NOMO-1 treated with dmso at 0.1 percent for 144 hours (cell line): ENCODE data around the gene SLC4A7.
A peak's percentile ranks its signal among the peaks of the same experiment; 100 is the strongest.
"Not testable (repeated sequence)": the region's sequence is repeated elsewhere in the genome, so short reads cannot be mapped to it uniquely, and the experiment has no call there.

ENCODE experiments used
- DNase-seq: peaks from one replicate; lab custom pipeline; 2025; ENCODE audit not compliant: unreplicated experiment; lab: John Stamatoyannopoulos, UW

SLC4A7 gene

DNA sequence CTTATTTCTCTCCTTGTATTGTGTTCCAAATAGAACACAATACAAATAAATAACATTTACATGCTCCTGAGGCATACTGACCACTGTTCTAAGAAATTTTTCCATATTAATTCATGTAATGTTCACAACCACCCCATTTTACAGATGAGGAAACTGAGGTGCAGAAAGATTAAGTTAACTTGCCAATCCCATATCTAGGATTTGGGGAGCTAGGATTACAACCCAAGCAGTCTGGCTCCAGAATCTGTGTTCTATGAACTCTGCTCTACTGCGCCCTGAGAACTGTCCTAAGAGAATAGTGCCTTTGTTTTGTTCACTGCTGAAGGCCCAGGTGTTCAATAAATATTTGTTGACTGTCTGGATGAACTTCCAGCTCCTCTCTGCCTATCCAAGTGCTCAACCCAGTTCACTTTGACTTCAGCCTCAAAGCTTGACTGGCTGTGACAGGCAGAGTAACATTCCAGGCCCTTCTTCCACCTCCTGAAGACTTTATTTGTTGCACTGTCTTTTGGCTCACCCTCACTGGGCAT, 118.1 kb downstream of the SLC4A7 start:
- DNase-seq: no peak

- DNase-seq: no peak
Measured at GRCh38 chr3:27360113-27361078, 123.8 kb downstream of the SLC4A7 start.

DNA sequence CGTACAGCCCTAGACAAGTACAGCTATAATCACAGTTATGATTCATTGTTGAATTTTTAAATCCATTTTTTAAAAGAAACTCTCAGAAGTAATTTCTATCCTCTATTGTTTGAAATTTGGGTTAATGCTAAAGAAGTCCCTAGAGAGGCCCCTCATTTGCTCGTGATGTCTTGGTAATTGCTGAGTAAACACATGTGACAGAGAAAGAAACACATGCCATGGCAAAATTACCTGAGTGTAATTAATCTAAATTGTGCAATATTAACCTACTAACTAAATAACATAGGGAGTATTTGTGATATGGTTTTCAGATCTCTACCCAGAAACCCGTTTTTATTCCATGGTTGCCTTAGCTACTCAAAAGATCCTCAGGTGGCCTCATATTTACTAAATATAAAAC, 125.8 kb downstream of the SLC4A7 start:
- no peak for DNase-seq

GRCh38 chr3:27357665-27358258, 126.4 kb downstream of the SLC4A7 start:
- peak; percentile 60 for DNase-seq

- DNase-seq: no peak
Measured at GRCh38 chr3:27356976-27357375, 127.2 kb downstream of the SLC4A7 start.

DNA sequence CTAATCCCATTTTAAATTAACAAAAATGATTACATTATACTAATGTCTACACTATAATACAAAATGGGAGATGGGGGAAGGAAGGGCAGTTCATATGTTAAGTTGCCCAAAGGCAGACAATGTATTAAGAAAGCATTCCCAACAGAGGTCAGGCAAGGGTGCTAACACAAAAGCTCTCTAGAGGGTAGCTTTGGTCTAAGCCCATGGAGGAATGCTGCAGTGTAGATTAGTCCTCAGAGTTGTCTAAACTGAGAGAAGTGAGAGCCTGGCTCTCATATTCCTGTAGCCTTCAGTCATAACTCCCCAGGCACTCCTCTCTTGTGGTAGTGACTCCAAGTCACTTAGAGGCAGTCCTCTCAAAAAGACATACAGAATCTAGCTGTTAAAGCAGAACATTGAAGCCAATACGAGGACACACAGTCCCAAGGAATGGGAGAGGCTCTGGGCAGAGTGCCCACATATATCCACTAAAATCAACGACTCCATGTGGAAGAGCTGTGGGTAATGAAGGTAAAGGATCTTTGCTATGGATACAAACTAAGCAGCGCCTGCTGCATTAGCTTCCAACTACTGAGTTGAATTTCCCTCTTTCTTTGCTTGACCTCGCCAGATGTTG, 129.5 kb downstream of the SLC4A7 start:
- DNase-seq: no peak

GRCh38 chr3:27354161-27354560, 130.0 kb downstream of the SLC4A7 start:
- no peak for DNase-seq

DNA sequence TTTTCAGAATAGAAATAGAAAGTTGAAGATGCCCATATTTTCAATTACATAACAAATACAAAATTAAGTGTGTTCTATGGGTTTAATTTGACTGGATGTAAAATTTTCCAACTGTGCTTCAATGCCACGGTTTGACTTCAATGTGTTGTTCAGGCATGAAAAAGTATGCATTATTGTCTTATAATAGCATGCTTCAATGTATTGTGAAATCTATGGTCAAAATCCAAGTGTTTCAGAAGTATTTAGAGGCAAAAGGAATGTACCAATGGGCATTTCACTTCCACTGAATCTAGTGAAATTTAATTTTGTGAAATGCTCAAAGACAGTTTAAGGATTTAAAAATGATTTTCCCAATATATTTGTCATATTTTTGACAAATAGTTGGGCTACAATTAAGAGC, 131.0 kb downstream of the SLC4A7 start:
- DNase-seq: no peak

- DNase-seq: no peak
Measured at GRCh38 chr3:27352047-27352446, 132.1 kb downstream of the SLC4A7 start.

DNA sequence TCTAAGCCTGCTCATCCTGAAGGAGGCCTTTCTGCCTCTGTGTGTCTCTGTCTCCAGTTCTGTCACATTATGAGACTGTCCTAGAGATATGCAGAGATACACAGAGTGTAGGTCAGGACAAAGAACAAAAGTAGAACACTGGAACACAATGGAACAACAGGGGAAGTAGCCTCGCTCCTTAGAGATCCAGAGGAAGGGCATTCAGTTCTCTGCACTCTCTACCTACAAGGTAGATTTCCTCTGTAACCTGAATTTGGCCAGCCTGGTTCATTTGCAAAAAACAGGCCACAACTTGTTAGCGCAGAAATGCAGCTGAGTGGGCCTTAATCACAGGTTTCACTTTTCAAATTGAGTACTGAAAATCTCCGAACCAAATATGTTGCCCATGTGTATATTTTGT, 134.4 kb downstream of the SLC4A7 start:
- DNase-seq: no peak

- DNase-seq: no peak
Measured at GRCh38 chr3:27345959-27346865, 138.0 kb downstream of the SLC4A7 start.

DNA sequence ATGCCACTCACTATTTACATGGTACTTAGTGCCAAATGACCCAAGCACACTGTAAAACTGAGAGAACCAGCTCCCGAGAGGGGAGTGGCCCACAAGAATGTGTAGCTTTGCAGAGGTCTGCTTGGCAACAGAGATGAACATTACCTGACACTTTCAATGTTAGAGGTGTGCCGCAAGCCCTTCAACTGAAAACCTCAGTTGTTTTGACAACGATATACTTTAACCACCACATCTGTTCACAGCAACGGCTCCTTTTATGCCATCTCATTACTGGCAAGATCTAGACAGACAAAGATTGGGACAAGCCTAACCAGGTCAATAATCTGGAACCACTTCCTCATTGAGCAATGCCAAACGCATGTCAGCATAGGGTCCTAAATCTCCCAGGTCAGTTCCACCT, 138.7 kb downstream of the SLC4A7 start:
- peak; percentile 71 for DNase-seq

DNA sequence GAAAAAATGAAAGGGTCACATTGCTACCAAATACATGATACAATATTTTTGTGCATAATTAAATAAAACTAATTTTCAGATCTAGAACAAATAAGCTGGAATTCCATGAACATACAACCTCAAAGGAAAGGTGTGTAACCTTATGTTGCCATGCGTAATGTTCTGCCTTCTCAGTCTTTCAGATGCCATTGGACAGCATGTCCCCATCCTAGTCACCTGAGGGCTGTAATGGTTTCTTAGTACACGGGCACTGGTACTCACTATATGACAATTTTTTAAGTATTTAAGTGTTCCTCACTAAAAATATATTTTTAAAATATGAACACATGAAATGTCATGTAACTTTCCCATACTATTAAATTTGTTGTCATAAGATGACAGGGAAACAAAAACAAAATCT, 139.1 kb downstream of the SLC4A7 start:
- DNase-seq: no peak

- DNase-seq: no peak
Measured at GRCh38 chr3:27344192-27344591, 140.0 kb downstream of the SLC4A7 start.

- DNase-seq: no peak
Measured at GRCh38 chr3:27342267-27342666, 141.9 kb downstream of the SLC4A7 start.

DNA sequence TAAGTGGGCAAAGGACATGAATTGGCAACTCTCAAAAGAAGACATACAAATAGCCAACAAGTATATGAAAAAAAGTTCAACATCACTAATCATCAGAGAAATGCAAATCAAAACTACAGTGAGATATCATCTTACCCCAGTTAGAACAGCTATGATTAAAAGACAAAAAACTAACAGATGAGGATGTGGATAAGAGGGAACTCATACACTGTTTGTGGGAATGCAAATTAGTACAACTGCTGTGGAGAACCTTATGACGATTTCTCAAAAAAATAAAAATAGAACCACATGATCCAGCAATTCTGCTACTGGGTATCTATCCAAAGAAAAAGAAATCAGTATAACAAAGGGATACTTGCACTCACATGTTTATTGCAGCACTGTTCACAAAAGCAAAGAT, 143.7 kb downstream of the SLC4A7 start:
- DNase-seq: no peak

DNA sequence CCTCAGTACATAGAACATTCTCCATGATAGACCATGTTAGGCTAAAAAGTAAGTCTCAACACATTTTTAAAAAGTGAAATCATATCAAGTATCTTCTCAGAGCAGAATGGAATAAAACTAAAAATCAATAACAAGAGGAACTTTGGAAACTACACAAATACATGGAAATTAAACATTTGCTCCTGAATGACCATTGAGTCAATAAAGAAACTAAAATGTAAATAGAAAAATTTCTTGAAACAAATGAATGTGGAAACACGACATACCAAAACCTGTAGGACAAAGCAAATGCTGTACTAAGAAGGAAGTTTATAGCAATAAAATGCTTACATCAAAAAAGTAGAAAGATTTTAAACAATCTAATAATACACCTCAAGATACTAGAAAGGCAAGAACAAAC, 148.6 kb downstream of the SLC4A7 start:
- no peak for DNase-seq

DNA sequence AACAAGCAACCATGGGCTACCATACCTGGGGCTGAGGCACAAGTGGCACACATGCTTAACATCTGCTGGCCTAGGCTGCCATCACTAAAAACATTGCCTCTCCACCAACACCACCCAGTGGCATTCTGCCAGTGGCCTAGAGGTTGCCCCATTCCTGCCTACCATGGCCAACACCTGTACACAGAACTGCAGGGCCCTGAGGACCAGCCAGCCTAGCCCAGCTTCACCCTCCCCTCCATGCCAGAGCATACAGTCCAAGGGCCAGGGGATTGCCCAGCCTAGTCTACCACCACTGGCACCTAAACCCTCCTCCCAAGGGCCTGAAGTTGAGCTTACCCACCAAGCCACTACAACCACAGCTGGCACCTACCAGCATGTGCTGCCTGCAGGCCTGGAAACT, 150.3 kb downstream of the SLC4A7 start:
- no peak for DNase-seq

DNA sequence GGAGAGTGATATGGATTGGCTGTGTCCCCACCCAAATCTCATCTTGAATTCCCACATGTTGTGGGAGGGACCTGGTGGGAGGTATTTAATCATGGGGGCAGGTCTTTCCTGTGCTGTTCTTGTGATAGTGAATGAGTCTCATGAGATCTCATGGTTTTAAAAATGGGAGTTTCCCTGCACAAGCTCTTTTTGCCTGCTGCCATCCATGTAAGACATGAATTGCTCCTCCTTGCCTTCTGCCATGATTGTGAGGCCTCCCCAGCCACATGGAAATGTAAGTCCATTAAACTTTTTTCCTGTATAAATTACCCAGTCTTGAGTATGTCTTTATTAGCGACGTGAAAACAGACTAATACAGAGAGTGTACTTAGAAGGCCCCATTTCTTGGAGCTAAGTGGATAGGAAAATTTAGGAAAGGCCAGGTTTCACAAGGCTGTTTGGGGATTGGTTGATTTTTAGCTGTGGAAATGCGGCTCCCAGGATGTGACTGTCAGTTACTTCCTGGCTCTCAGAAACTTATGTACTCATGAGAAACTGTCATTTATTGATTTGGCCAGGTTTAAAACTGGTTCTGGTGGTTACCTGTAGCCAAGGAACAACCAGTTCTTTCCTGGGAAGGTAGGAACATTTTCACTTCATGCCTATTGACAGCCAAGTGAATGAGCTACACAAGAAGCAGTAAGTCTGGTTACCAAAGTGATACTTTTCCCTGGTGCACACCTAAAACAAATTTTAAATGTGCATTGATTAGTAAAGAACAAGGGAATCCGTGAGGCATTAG, 155.0 kb downstream of the SLC4A7 start:
- DNase-seq: not testable (repeated sequence)
